ENCODE results near the gene KCNE1. TPM values are rescaled to one million over a fixed set of nuclear protein-coding genes. Genes with fewer than 3 reads are reported as not detected.
A peak's percentile ranks its signal among the peaks of the same experiment; 100 is the strongest.

KCNE1 gene
- total and polyA plus RNA-seq, 2 donors (not counting 1 experiment from before 2014, with no cell fraction given) = 0.33 to 0.45 TPM

DNA sequence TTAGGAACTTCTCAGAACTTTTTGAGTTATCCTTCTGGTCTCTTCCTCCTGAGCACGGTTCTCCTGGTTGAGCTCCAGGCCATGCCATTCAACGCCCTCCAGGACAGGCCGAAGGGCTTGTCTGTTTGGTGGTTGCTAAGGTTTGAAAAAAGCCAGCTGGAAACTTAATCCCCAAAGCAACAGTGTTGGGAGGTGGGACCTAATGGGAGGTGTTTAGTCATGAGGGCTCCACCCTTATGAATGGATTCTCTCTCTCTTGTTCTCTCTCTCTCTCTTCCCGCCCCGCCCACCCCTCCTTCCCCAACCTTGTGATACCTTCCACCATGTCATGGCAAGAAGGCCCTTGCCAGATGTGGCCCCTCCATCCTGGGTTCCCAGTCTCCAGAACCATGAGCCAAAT, 829 bp downstream of the KCNE1 start:
- Histone ChIP-seq H3K9ac (ENCODE audit: insufficient read depth, low read length) (no peak overlapping the region), H3K27ac (ENCODE audit: insufficient read depth, low read length) (no peak overlapping the region), H2AFZ (ENCODE audit: low read length) (no peak overlapping the region), H3K4me3 (replicated peaks in 1 of 4; ENCODE audit: control extremely low read depth in 1 of 4, insufficient read depth in 1 of 4, low read depth in 3 of 4, low read length in 4 of 4) (no peak overlapping the region), H3K4me1 (ENCODE audit: control insufficient read depth, extremely low read depth, insufficient read depth, low read length) (no peaks in the 10 kb centered on the region), H3K79me2 (ENCODE audit: control insufficient read depth, insufficient read depth, low read length) (no peaks in the 10 kb centered on the region), H3K36me3 (ENCODE audit: control insufficient read depth, insufficient read depth, low read length) (no peaks in the 10 kb centered on the region), H4K20me1 (ENCODE audit: control insufficient read depth, extremely low read depth, insufficient read depth, low read length) (no peaks in the 10 kb centered on the region), H3K9me3 (ENCODE audit: control insufficient read depth, insufficient read depth, low read depth, low read length) (no peaks in the 10 kb centered on the region), H3K4me2 (ENCODE audit: extremely low read depth, insufficient read depth, low read length) (no peak overlapping the region), H3K27me3 (ENCODE audit: control insufficient read depth, insufficient read depth, low read length) (no peaks in the 10 kb centered on the region)
- peak in 1 of 2 donors; percentile 66 for DNase-seq (ENCODE audit: low read depth in 2 of 2)
- no peak for TF ChIP-seq EZH2 (IDR thresholded peaks at IDR 0.05; ENCODE audit: low read length, missing control alignments)
- TF ChIP-seq, protein P1, sequence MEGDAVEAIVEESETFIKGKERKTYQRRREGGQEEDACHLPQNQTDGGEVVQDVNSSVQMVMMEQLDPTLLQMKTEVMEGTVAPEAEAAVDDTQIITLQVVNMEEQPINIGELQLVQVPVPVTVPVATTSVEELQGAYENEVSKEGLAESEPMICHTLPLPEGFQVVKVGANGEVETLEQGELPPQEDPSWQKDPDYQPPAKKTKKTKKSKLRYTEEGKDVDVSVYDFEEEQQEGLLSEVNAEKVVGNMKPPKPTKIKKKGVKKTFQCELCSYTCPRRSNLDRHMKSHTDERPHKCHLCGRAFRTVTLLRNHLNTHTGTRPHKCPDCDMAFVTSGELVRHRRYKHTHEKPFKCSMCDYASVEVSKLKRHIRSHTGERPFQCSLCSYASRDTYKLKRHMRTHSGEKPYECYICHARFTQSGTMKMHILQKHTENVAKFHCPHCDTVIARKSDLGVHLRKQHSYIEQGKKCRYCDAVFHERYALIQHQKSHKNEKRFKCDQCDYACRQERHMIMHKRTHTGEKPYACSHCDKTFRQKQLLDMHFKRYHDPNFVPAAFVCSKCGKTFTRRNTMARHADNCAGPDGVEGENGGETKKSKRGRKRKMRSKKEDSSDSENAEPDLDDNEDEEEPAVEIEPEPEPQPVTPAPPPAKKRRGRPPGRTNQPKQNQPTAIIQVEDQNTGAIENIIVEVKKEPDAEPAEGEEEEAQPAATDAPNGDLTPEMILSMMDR (conservative IDR thresholded peaks at IDR 0.05 in 1 of 2, IDR thresholded peaks at IDR 0.05 in 1 of 2; ENCODE audit: low read depth in 1 of 2, low read length in 2 of 2) = no peak

DNA sequence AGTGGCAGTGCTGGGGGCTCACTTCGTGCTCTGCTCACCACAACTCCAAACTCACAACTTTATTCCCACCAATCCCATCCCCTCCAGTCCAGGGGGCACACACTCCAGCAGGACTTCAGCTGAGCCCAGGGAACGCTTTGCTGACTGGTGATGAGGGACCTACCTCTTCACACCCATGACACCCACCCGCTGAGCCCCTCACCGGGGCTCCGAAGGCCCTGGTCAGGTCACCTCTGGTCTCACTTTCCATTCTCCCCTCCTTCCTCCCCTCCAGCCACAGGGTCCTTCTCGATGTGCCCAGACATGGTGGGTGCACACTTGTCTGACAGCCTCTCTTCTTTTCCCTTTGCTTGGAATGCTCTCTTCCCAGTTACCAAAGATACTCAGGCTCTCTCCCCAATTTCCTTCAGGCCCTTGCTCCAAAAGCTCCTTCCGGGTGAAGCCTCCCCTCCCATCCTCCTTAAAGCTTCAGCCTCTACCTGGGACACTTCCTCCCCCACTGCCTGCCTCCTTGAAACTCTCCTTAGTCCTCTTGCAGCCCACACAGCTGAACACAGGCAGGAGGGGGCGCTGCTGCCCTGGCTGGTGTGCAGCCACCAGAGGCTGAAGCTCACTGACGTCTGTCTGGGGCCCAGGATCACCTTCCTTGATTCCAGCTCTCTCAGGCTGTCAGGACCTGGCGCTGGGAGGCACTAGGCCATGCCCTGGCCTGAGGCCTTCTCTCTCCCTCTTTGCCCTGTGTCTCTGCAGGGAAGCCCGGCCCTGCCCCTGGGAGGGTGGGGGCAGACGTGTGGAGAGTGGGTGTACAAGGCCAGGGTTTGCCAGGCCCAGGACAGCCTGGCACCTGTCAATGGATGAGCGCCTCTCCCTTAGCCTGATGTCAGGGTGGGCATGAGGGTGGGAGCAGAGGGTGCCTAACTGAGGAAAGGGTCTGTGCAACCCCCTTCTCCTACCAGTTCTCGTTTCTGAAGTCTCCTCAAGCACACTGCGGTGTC, 1.6 kb downstream of the KCNE1 start:
- Histone ChIP-seq H4K20me1 (ENCODE audit: control insufficient read depth, extremely low read depth, insufficient read depth, low read length) (no peaks in the 10 kb centered on the region), H3K4me2 (ENCODE audit: extremely low read depth, insufficient read depth, low read length) (no peak overlapping the region), H3K27me3 (ENCODE audit: control insufficient read depth, insufficient read depth, low read length) (no peaks in the 10 kb centered on the region), H3K27ac (ENCODE audit: insufficient read depth, low read length) (no peak overlapping the region), H3K4me3 (replicated peaks in 1 of 4; ENCODE audit: control extremely low read depth in 1 of 4, insufficient read depth in 1 of 4, low read depth in 3 of 4, low read length in 4 of 4) (no peak overlapping the region), H3K9me3 (ENCODE audit: control insufficient read depth, insufficient read depth, low read depth, low read length) (no peaks in the 10 kb centered on the region), H3K36me3 (ENCODE audit: control insufficient read depth, insufficient read depth, low read length) (no peaks in the 10 kb centered on the region), H2AFZ (ENCODE audit: low read length) (no peak overlapping the region), H3K79me2 (ENCODE audit: control insufficient read depth, insufficient read depth, low read length) (no peaks in the 10 kb centered on the region), H3K9ac (ENCODE audit: insufficient read depth, low read length) (no peak overlapping the region), H3K4me1 (ENCODE audit: control insufficient read depth, extremely low read depth, insufficient read depth, low read length) (no peaks in the 10 kb centered on the region)
- TF ChIP-seq, protein P1 (conservative IDR thresholded peaks at IDR 0.05 in 1 of 2, IDR thresholded peaks at IDR 0.05 in 1 of 2; ENCODE audit: low read depth in 1 of 2, low read length in 2 of 2) = peak; percentile 72 to 77
- TF ChIP-seq EZH2 (IDR thresholded peaks at IDR 0.05; ENCODE audit: low read length, missing control alignments) = no peak
- DNase-seq (ENCODE audit: low read depth in 2 of 2) = peak; percentile 45 to 70

DNA sequence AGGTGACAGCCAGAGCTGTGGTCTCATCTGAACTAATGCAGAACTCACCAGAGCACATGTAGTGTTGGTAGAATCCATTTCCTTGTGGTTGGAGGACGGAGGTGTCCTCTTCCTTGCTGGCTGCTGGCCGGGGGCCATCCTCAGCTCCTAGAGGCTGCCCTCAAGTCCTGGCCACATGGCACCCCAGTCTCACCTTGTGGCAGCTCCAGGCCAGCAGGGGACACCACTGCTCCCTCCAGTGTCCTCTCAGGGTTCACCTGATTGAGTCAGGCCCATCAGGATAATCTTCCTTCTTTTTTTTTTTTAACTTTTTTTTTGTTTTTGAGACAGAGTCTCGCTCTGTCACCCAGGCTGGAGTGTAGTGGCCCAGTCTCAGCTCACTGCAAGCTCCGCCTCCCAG, 2.9 kb downstream of the KCNE1 start:
- TF ChIP-seq, protein P1 (conservative IDR thresholded peaks at IDR 0.05 in 1 of 2, IDR thresholded peaks at IDR 0.05 in 1 of 2; ENCODE audit: low read depth in 1 of 2, low read length in 2 of 2) = peak in 1 of 2 donors; percentile 12
- TF ChIP-seq EZH2 (IDR thresholded peaks at IDR 0.05; ENCODE audit: low read length, missing control alignments) = no peak
- Histone ChIP-seq H3K4me1 (ENCODE audit: control insufficient read depth, extremely low read depth, insufficient read depth, low read length) (no peaks in the 10 kb centered on the region), H3K79me2 (ENCODE audit: control insufficient read depth, insufficient read depth, low read length) (no peaks in the 10 kb centered on the region)

More for the DNA sequence above, 2.9 kb downstream of the KCNE1 start:
- no peak for DNase-seq (ENCODE audit: low read depth in 2 of 2)
- H2AFZ ChIP-seq (ENCODE audit: low read length) = no peak overlapping the region
- no peak overlapping the region for H3K4me3 ChIP-seq (replicated peaks in 1 of 4; ENCODE audit: control extremely low read depth in 1 of 4, insufficient read depth in 1 of 4, low read depth in 3 of 4, low read length in 4 of 4)
- H3K4me2 ChIP-seq (ENCODE audit: extremely low read depth, insufficient read depth, low read length) = no peak overlapping the region
- H3K9me3 ChIP-seq (ENCODE audit: control insufficient read depth, insufficient read depth, low read depth, low read length) = no peaks in the 10 kb centered on the region
- no peaks in the 10 kb centered on the region for H3K36me3 ChIP-seq (ENCODE audit: control insufficient read depth, insufficient read depth, low read length)
- no peaks in the 10 kb centered on the region for H3K27me3 ChIP-seq (ENCODE audit: control insufficient read depth, insufficient read depth, low read length)
- no peak overlapping the region for H3K27ac ChIP-seq (ENCODE audit: insufficient read depth, low read length)
- H3K9ac ChIP-seq (ENCODE audit: insufficient read depth, low read length) = no peak overlapping the region
- no peaks in the 10 kb centered on the region for H4K20me1 ChIP-seq (ENCODE audit: control insufficient read depth, extremely low read depth, insufficient read depth, low read length)

Measured in fibroblast of lung (primary cell).